ENCODE data around the gene ADGRD1. TPM values are rescaled to one million over a fixed set of nuclear protein-coding genes. Genes with fewer than 3 reads are reported as not detected.

The ADGRD1 gene
- total RNA-seq, 3 donors from 2014 or later = 11.6 to 47.5 (median 18.7) TPM

- no peak for TF ChIP-seq POLR2A (IDR thresholded peaks at IDR 0.05)
- no peak for TF ChIP-seq CTCF (IDR thresholded peaks at IDR 0.05)
- no peak for TF ChIP-seq POLR2AphosphoS5 (IDR thresholded peaks at IDR 0.05)
- Histone ChIP-seq H3K9me3 (peaks cover 0 to 29% of the 10 kb centered on the region in 2 donors), H3K27ac (no peak overlapping the region), H3K27me3 (no peaks in the 10 kb centered on the region), H3K36me3 (no peaks in the 10 kb centered on the region), H3K4me1 (no peaks in the 10 kb centered on the region), H3K4me3 (no peak overlapping the region)
- intact Hi-C loops (cut with DNase I; ENCODE audit: low total_unique reads) = no loop called here
- no peak for DNase-seq (ENCODE audit: low spot score in 2 of 2)
These were observed 223.9 kb downstream of the ADGRD1 start for GRCh38 chr12:131177599-131177998.

- no peak for TF ChIP-seq POLR2A (IDR thresholded peaks at IDR 0.05)
- TF ChIP-seq POLR2AphosphoS5 (IDR thresholded peaks at IDR 0.05) = no peak
- TF ChIP-seq CTCF (IDR thresholded peaks at IDR 0.05) = no peak
- H3K4me1 ChIP-seq = no peaks in the 10 kb centered on the region
- intact Hi-C loops (cut with DNase I; ENCODE audit: low total_unique reads) = no loop called here
- H3K36me3 ChIP-seq = no peaks in the 10 kb centered on the region
- H3K27me3 ChIP-seq = no peaks in the 10 kb centered on the region
- H3K27ac ChIP-seq = no peak overlapping the region
- peaks cover 4 to 14% of the 10 kb centered on the region in 2 donors for H3K9me3 ChIP-seq
- no peak overlapping the region for H3K4me3 ChIP-seq
- no peak for DNase-seq (ENCODE audit: low spot score in 2 of 2)
These were observed 233.9 kb downstream of the ADGRD1 start for GRCh38 chr12:131187602-131188001.

- H3K27me3 ChIP-seq = peaks cover 0 to 5% of the 10 kb centered on the region in 2 donors
- no peak for DNase-seq (ENCODE audit: low spot score in 2 of 2)
- no peak for TF ChIP-seq POLR2A (IDR thresholded peaks at IDR 0.05)
- TF ChIP-seq POLR2AphosphoS5 (IDR thresholded peaks at IDR 0.05) = no peak
- TF ChIP-seq CTCF (IDR thresholded peaks at IDR 0.05) = no peak
- H3K9me3 ChIP-seq = peaks cover 4 to 14% of the 10 kb centered on the region in 2 donors
- H3K36me3 ChIP-seq = no peaks in the 10 kb centered on the region
- H3K4me1 ChIP-seq = no peaks in the 10 kb centered on the region
- H3K27ac ChIP-seq = no peak overlapping the region
- intact Hi-C loops (cut with DNase I; ENCODE audit: low total_unique reads) = no loop called here
- H3K4me3 ChIP-seq = no peak overlapping the region
These were observed 234.7 kb downstream of the ADGRD1 start for GRCh38 chr12:131188131-131189050.

GRCh38 chr12:131189781-131190180 is 236.1 kb downstream of the ADGRD1 start:
- TF ChIP-seq CTCF (IDR thresholded peaks at IDR 0.05) (no peak), POLR2AphosphoS5 (IDR thresholded peaks at IDR 0.05) (no peak), POLR2A (IDR thresholded peaks at IDR 0.05) (no peak)
- peaks cover 0 to under 1% of the 10 kb centered on the region in 2 donors for H3K9me3 ChIP-seq
- no peak overlapping the region for H3K27ac ChIP-seq
- intact Hi-C loops (cut with DNase I; ENCODE audit: low total_unique reads) = no loop called here
- no peaks in the 10 kb centered on the region for H3K36me3 ChIP-seq
- H3K27me3 ChIP-seq = peaks cover 0 to 6% of the 10 kb centered on the region in 2 donors
- no peak for DNase-seq (ENCODE audit: low spot score in 2 of 2)
- no peaks in the 10 kb centered on the region for H3K4me1 ChIP-seq
- no peak overlapping the region for H3K4me3 ChIP-seq

- Histone ChIP-seq H3K4me1 (no peaks in the 10 kb centered on the region), H3K27me3 (peaks cover 0 to 6% of the 10 kb centered on the region in 2 donors), H3K36me3 (no peaks in the 10 kb centered on the region), H3K27ac (no peak overlapping the region), H3K4me3 (no peak overlapping the region), H3K9me3 (no peaks in the 10 kb centered on the region)
- intact Hi-C loops (cut with DNase I; ENCODE audit: low total_unique reads) = no loop called here
- no peak for DNase-seq (ENCODE audit: low spot score in 2 of 2)
- TF ChIP-seq POLR2AphosphoS5 (IDR thresholded peaks at IDR 0.05) (no peak), POLR2A (IDR thresholded peaks at IDR 0.05) (no peak), CTCF (IDR thresholded peaks at IDR 0.05) (no peak)
These were observed 237.3 kb downstream of the ADGRD1 start for GRCh38 chr12:131190965-131191364.

Measured in breast epithelium (tissue), 4 donors.